Prostate gland (tissue), 2 donors: ENCODE data around the gene ARMC8. TPM values are rescaled to one million over a fixed set of nuclear protein-coding genes. Genes with fewer than 3 reads are reported as not detected.

Experiments used
- DNase-seq: peaks from one replicate; pipeline ENCODE4 v3.0.0-alpha.2; 2019; ENCODE audit warnings: low spot score
- H3K27ac ChIP-seq, 2 donors: fragments of 200-600 bp; sonication (generic); 2 replicates each; pipeline ENCODE4 v1.5.1; 2017 to 2019
- H3K27me3 ChIP-seq: fragments of 200-600 bp; sonication (generic); replicated peaks from 2 replicates; pipeline ENCODE4 v1.5.1; 2019; ENCODE audit not compliant: insufficient read depth
- H3K36me3 ChIP-seq, 2 donors: fragments of 200-600 bp; sonication (generic); 1 replicate in 1 of 2; 2 replicates in 1 of 2; pipeline versions ENCODE4 v1.5.1 to v1.8.1; 2017 to 2019
- H3K4me1 ChIP-seq: fragments of 200-600 bp; sonication (generic); replicated peaks from 2 replicates; pipeline ENCODE4 v1.5.1; 2019
- H3K4me3 ChIP-seq, 2 donors: fragments of 200-600 bp; sonication (generic); 2 replicates each; pipeline ENCODE4 v1.5.1; 2017 to 2019
- H3K9me3 ChIP-seq: fragments of 200-600 bp; sonication (generic); 2 replicates; pipeline ENCODE4 v1.5.1; 2017
- CTCF ChIP-seq, 4 experiments: fragments of 200-600 bp in 2 of 4; fragments of 450-650 bp in 2 of 4; sonication (generic) in 2 of 4; IDR thresholded peaks; 1 replicate in 3 of 4; 2 replicates in 1 of 4; pipeline ENCODE4 v1.5.1; 2016 to 2019; ENCODE audit warnings: antibody characterized with exemption in 4 of 4, mild to moderate bottlenecking in 2 of 4, moderate library complexity in 2 of 4
- POLR2A ChIP-seq: fragments of 450-650 bp; IDR thresholded peaks from one replicate; pipeline ENCODE4 v1.6.1; 2016; ENCODE audit warnings: antibody characterized with exemption, mild to moderate bottlenecking
- POLR2AphosphoS5 ChIP-seq: sonication (generic); formaldehyde crosslinking; IDR thresholded peaks from one replicate; pipeline ENCODE4 v1.6.1; 2017; ENCODE audit warnings: antibody characterized with exemption
- WGBS: methylation state at CpG from one replicate; pipeline ENCODE4 v1.1.5; 2018; 5-methylcytosine and 5-hydroxymethylcytosine counted together
- intact Hi-C: fragments of 100-400 bp; cut with DNase I; formaldehyde crosslinking; loops from one replicate; pipeline ENCODE4 v1.14.2; 2022
- total RNA-seq, 2 donors: library from RNA; depleted of rRNA; stranded (reverse); fragments of >200 nt; gene quantifications; one replicate each; pipeline ENCODE4 v1.1.0, GENCODE V29; 2016

ARMC8 gene
- total RNA-seq, 2 donors from 2014 or later, result 34.8 to 44.0 TPM

GRCh38 chr3:138338244-138338643, 151.1 kb downstream of the ARMC8 start:
- 47% methylated on average over 5 of the region's 5 CpGs for WGBS
- intact Hi-C loops, result no loop called here

GRCh38 chr3:138338811-138339210, 151.7 kb downstream of the ARMC8 start:
- Histone ChIP-seq H3K27ac (no peak overlapping the region), H3K4me1 (no peaks in the 10 kb centered on the region), H3K36me3 (no peaks in the 10 kb centered on the region), H3K4me3 (no peak overlapping the region), H3K27me3 (no peaks in the 10 kb centered on the region), H3K9me3 (no peaks in the 10 kb centered on the region)
- intact Hi-C loops, result no loop called here
- no peak for TF ChIP-seq POLR2AphosphoS5
- no peak for TF ChIP-seq CTCF (IDR thresholded peaks at IDR 0.05)
- no peak for TF ChIP-seq POLR2A
- 91% methylated on average over 5 of the region's 5 CpGs for WGBS
- DNase-seq, result no peak

More at GRCh38 chr3:138338244-138338643, 151.1 kb downstream of the ARMC8 start:
- no peak for DNase-seq
- no peak overlapping the region for H3K27ac ChIP-seq
- no peaks in the 10 kb centered on the region for H3K27me3 ChIP-seq
- no peaks in the 10 kb centered on the region for H3K36me3 ChIP-seq
- H3K9me3 ChIP-seq, result no peaks in the 10 kb centered on the region
- no peaks in the 10 kb centered on the region for H3K4me1 ChIP-seq
- H3K4me3 ChIP-seq, result no peak overlapping the region
- no peak for TF ChIP-seq CTCF (IDR thresholded peaks at IDR 0.05)
- no peak for TF ChIP-seq POLR2A
- TF ChIP-seq POLR2AphosphoS5, result no peak

GRCh38 chr3:138340511-138340910, 153.4 kb downstream of the ARMC8 start:
- intact Hi-C loops, result loop anchor here (10.0 kb wide), 1 partner anchor 254 kb away; the partner anchor contains the start of gene CEP70
- Histone ChIP-seq H3K9me3 (no peaks in the 10 kb centered on the region), H3K36me3 (no peaks in the 10 kb centered on the region), H3K4me1 (no peaks in the 10 kb centered on the region), H3K27ac (no peak overlapping the region), H3K27me3 (no peaks in the 10 kb centered on the region), H3K4me3 (no peak overlapping the region)
- no peak for DNase-seq
- TF ChIP-seq CTCF (IDR thresholded peaks at IDR 0.05), result no peak
- WGBS, result 91% methylated on average over 5 of the region's 5 CpGs

GRCh38 chr3:138344754-138345153, 157.7 kb downstream of the ARMC8 start:
- DNase-seq, result no peak
- H3K4me1 ChIP-seq, result no peaks in the 10 kb centered on the region
- no peak overlapping the region for H3K4me3 ChIP-seq
- TF ChIP-seq CTCF (IDR thresholded peaks at IDR 0.05), result no peak
- no peaks in the 10 kb centered on the region for H3K9me3 ChIP-seq
- no peak overlapping the region for H3K27ac ChIP-seq
- H3K36me3 ChIP-seq, result no peaks in the 10 kb centered on the region
- intact Hi-C loops, result loop anchor here (5.0 to 10.0 kb wide), 3 partner anchors 38 to 250 kb away; partner anchors contain the start of gene CEP70
- no peaks in the 10 kb centered on the region for H3K27me3 ChIP-seq
- WGBS, result 86% methylated on average over 1 of the region's 1 CpG

Other genes starting within 250 kb of the ARMC8 start
- under 1 TPM in 1 of 2 donors, not detected in 1; 0.57 TPM for gene CLDN18, start 177.1 kb upstream of the ARMC8 start, total RNA-seq
- 10 to 100 TPM; 10.2 to 18.7 TPM for gene DZIP1L, start 71.7 kb upstream of the ARMC8 start, total RNA-seq
- gene A4GNT, start 54.9 kb upstream of the ARMC8 start, total RNA-seq, result not detected
- 10 to 100 TPM in 1 of 2 donors, 1 to 10 TPM in 1; 9.1 to 15.8 TPM for gene DBR1, start 12.4 kb upstream of the ARMC8 start, total RNA-seq
- 1 to 10 TPM in 1 of 2 donors, not detected in 1; 3.2 TPM for gene NME9, start 142.6 kb downstream of the ARMC8 start, total RNA-seq
- 10 to 100 TPM in 1 of 2 donors, 1 to 10 TPM in 1; 8.7 to 25.3 TPM for gene MRAS, start 161.3 kb downstream of the ARMC8 start, total RNA-seq
- gene ESYT3, start 247.3 kb downstream of the ARMC8 start, total RNA-seq, result 1 to 10 TPM; 1.1 to 3.2 TPM